Stimulated activated CD8-positive, alpha-beta memory T cell treated with anti-CD3 and anti-CD28 coated beads, Interleukin-12 subunit alpha, Interleukin-12 subunit beta, amount 100 ng/mL, for 24 hours (primary cell): ENCODE measurements around the gene CDC73.
"Not testable (repeated sequence)": the region's sequence is repeated elsewhere in the genome, so short reads cannot be mapped to it uniquely, and the experiment has no call there.

ENCODE experiments used
- DNase-seq: peaks from one replicate; pipeline ENCODE4 v3.0.0-alpha.2; 2020; ENCODE audit errors: extremely low read depth

The CDC73 gene

GRCh38 chr1:193288548-193289080, 166.8 kb downstream of the CDC73 start:
- DNase-seq = not testable (repeated sequence)

- DNase-seq = no peak
Measured at GRCh38 chr1:193293726-193294125, 171.9 kb downstream of the CDC73 start.

- DNase-seq = no peak
Measured at GRCh38 chr1:193299038-193299437, 177.2 kb downstream of the CDC73 start.

GRCh38 chr1:193301746-193302145, 179.9 kb downstream of the CDC73 start:
- DNase-seq = no peak

GRCh38 chr1:193303849-193304248, 182.0 kb downstream of the CDC73 start:
- no peak for DNase-seq
